ENCODE results near the gene LRRIQ3. TPM values are rescaled to one million over a fixed set of nuclear protein-coding genes. Genes with fewer than 3 reads are reported as not detected.
"Not testable (repeated sequence)": the region's sequence is repeated elsewhere in the genome, so short reads cannot be mapped to it uniquely, and the experiment has no call there.

The LRRIQ3 gene
- total RNA-seq, 2 experiments from 2014 or later = 0.08 to 0.25 TPM

DNA sequence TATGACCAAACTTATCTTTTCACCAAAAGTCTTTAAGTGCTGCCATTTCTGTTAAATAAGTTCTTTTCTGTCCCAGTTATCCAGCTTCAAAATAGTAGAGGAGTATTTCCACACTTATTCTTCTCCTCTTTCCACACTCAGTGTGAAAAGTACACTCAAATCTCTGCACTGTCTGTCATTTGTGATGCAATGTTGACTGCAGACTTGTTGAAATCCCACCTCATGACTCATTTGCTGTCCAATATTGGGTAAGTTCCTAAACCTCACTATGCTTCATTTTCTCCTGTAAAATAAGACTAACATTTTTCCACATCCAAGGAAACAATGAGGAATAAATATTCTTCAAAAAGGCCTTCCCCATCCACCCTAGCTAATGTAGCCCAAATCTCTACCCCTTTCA is 17.5 kb downstream of the LRRIQ3 start:
- H3K9me3 ChIP-seq (ENCODE audit: control insufficient read depth in 1 of 2, insufficient read depth in 1 of 2, low read length in 2 of 2) = no peaks in the 10 kb centered on the region
- intact Hi-C loops (cut with DNase I, micrococcal nuclease) = loop anchor here in 1 of 2 experiments (2.0 kb wide), 1 partner anchor 48 kb away; no protein-coding TSS in a partner anchor
- no peak overlapping the region for H3K4me3 ChIP-seq (ENCODE audit: low read length)
- H3K4me1 Mint-ChIP-seq (ENCODE audit: low read depth) = no peaks in the 10 kb centered on the region
- H3K27me3 ChIP-seq (ENCODE audit: control insufficient read depth in 1 of 2, insufficient read depth in 2 of 2, low read length in 2 of 2) = no peaks in the 10 kb centered on the region
- H3K9me3 Mint-ChIP-seq = peaks cover 2% of the 10 kb centered on the region
- POLR2A ChIA-PET = no interaction called here
- no peaks in the 10 kb centered on the region for H3K36me3 ChIP-seq (ENCODE audit: insufficient read depth, low read length)
- H3K27me3 Mint-ChIP-seq = no peaks in the 10 kb centered on the region
- TF ChIP-seq, protein P1, sequence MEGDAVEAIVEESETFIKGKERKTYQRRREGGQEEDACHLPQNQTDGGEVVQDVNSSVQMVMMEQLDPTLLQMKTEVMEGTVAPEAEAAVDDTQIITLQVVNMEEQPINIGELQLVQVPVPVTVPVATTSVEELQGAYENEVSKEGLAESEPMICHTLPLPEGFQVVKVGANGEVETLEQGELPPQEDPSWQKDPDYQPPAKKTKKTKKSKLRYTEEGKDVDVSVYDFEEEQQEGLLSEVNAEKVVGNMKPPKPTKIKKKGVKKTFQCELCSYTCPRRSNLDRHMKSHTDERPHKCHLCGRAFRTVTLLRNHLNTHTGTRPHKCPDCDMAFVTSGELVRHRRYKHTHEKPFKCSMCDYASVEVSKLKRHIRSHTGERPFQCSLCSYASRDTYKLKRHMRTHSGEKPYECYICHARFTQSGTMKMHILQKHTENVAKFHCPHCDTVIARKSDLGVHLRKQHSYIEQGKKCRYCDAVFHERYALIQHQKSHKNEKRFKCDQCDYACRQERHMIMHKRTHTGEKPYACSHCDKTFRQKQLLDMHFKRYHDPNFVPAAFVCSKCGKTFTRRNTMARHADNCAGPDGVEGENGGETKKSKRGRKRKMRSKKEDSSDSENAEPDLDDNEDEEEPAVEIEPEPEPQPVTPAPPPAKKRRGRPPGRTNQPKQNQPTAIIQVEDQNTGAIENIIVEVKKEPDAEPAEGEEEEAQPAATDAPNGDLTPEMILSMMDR (IDR thresholded peaks at IDR 0.05) = no peak
- no peaks in the 10 kb centered on the region for H3K4me1 ChIP-seq (ENCODE audit: insufficient read depth, low read length)
- H3K36me3 Mint-ChIP-seq (ENCODE audit: low read depth) = peaks cover 6% of the 10 kb centered on the region
- DNase-seq (no peak), ATAC-seq (ENCODE audit: poor library complexity) (no peak)
- H3K27ac ChIP-seq (ENCODE audit: low read depth in 1 of 2, low read length in 2 of 2) = no peak overlapping the region
- CTCF ChIA-PET = no interaction called here
- no peak overlapping the region for H3K4me3 Mint-ChIP-seq
- no peak overlapping the region for H3K27ac Mint-ChIP-seq

DNA sequence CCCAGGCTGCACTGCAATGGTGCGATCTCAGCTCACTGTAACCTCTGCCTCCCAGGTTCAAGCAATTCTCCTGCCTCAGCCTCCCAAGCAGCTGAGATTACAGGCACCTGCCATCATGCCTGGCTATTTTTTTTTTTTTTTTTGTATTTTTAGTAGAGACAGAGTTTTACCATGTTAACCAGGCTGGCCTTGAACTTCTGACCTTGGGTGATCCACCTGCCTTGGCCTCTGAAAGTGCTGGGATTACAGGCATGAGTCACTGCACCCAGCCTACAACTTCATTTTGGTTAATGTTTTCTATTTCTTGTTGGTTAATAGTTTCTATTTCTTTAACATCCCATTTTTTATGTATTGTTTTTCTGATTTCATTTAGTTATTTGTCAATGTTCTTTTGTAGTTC is 23.6 kb downstream of the LRRIQ3 start:
- CTCF ChIA-PET = not testable (repeated sequence)

DNA sequence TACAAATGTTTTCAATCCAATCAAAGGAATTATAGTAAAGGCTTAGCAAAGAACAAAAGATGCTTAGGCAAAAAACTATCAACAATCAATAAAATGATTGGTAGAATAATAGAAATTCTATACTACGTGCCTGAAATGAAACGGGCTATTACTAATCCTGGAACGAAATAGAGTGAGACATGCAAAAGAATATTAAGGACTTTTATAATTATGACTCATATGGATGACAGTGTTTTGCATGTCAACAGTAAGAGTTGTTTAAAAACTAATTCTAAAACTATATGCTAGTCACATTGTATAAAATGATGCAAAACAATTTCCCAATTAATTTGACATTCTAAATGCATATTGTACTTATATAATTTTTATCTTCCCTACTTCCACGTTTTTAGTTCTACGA is 35.6 kb downstream of the LRRIQ3 start:
- no peaks in the 10 kb centered on the region for H3K4me1 Mint-ChIP-seq (ENCODE audit: low read depth)
- intact Hi-C loops (cut with DNase I, micrococcal nuclease) = no loop called here

More for the DNA sequence above, 23.6 kb downstream of the LRRIQ3 start:
- intact Hi-C loops (cut with DNase I, micrococcal nuclease); H3K27me3 ChIP-seq (ENCODE audit: control insufficient read depth in 1 of 2, insufficient read depth in 2 of 2, low read length in 2 of 2); H3K4me3 ChIP-seq (ENCODE audit: low read length); H3K4me1 Mint-ChIP-seq (ENCODE audit: low read depth); POLR2A ChIA-PET; H3K4me1 ChIP-seq (ENCODE audit: insufficient read depth, low read length); H3K36me3 ChIP-seq (ENCODE audit: insufficient read depth, low read length); H3K27me3 Mint-ChIP-seq; ATAC-seq (ENCODE audit: poor library complexity); H3K27ac ChIP-seq (ENCODE audit: low read depth in 1 of 2, low read length in 2 of 2); DNase-seq; H3K27ac Mint-ChIP-seq; H3K4me3 Mint-ChIP-seq: not testable (repeated sequence)
- peaks cover 13% of the 10 kb centered on the region in 2 experiments for H3K9me3 ChIP-seq (ENCODE audit: control insufficient read depth in 1 of 2, insufficient read depth in 1 of 2, low read length in 2 of 2)
- H3K36me3 Mint-ChIP-seq (ENCODE audit: low read depth) = peaks cover 16% of the 10 kb centered on the region
- peaks cover 12% of the 10 kb centered on the region for H3K9me3 Mint-ChIP-seq

More for the DNA sequence above, 35.6 kb downstream of the LRRIQ3 start:
- H3K27ac Mint-ChIP-seq = no peak overlapping the region
- no peaks in the 10 kb centered on the region for H3K36me3 ChIP-seq (ENCODE audit: insufficient read depth, low read length)
- H3K36me3 Mint-ChIP-seq (ENCODE audit: low read depth) = no peaks in the 10 kb centered on the region
- POLR2A ChIA-PET = no interaction called here
- CTCF ChIA-PET = no interaction called here
- H3K27me3 Mint-ChIP-seq = no peaks in the 10 kb centered on the region
- DNase-seq (no peak), ATAC-seq (ENCODE audit: poor library complexity) (no peak)
- H3K4me3 Mint-ChIP-seq = no peak overlapping the region
- TF ChIP-seq, protein P1 (IDR thresholded peaks at IDR 0.05) = no peak
- H3K4me1 ChIP-seq (ENCODE audit: insufficient read depth, low read length) = no peaks in the 10 kb centered on the region
- no peaks in the 10 kb centered on the region for H3K27me3 ChIP-seq (ENCODE audit: control insufficient read depth in 1 of 2, insufficient read depth in 2 of 2, low read length in 2 of 2)
- no peak overlapping the region for H3K4me3 ChIP-seq (ENCODE audit: low read length)
- no peak overlapping the region for H3K27ac ChIP-seq (ENCODE audit: low read depth in 1 of 2, low read length in 2 of 2)
- peaks cover 3% of the 10 kb centered on the region for H3K9me3 Mint-ChIP-seq
- H3K9me3 ChIP-seq (ENCODE audit: control insufficient read depth in 1 of 2, insufficient read depth in 1 of 2, low read length in 2 of 2) = no peaks in the 10 kb centered on the region

Data from CD4-positive, alpha-beta T cell (primary cell).